GM19324 (cell line): ENCODE measurements around the gene MAGEA6.
"Not testable (repeated sequence)": the region's sequence is repeated elsewhere in the genome, so short reads cannot be mapped to it uniquely, and the experiment has no call there.

Experiments used
- ATAC-seq: cut with Tn5 transposase; IDR thresholded peaks from one replicate; pipeline ENCODE4 v1.9.1; 2021; ENCODE audit warnings: mild to moderate bottlenecking, moderate library complexity; ENCODE audit not compliant: unreplicated experiment, low FRiP score

The MAGEA6 gene

DNA sequence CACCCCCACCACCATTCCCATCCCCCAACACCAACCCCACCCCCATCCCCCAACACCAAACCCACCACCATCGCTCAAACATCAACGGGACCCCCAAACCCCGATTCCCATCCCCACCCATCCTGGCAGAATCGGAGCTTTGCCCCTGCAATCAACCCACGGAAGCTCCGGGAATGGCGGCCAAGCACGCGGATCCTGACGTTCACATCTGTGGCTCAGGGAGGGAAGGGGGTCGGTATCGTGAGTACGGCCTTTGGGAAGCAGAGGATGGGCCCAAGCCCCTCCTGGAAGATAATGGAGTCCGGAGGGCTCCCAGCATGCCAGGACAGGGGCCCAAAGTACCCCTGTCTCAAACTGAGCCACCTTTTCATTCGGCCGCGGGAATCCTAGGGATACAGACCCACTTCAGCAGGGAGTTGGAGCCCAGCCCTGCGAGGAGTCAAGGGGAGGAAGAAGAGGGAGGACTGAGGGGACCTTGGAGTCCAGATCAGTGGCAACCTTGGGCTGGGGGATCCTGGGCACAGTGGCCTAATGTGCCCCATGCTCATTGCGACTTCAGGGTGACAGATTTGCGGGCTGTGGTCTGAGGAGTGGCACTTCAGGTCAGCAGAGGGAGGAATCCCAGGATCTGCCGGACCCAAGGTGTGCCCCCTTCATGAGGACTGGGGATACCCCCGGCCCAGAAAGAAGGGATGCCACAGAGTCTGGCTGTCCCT lies 35.2 kb downstream of the MAGEA6 start:
- ATAC-seq, result not testable (repeated sequence)

DNA sequence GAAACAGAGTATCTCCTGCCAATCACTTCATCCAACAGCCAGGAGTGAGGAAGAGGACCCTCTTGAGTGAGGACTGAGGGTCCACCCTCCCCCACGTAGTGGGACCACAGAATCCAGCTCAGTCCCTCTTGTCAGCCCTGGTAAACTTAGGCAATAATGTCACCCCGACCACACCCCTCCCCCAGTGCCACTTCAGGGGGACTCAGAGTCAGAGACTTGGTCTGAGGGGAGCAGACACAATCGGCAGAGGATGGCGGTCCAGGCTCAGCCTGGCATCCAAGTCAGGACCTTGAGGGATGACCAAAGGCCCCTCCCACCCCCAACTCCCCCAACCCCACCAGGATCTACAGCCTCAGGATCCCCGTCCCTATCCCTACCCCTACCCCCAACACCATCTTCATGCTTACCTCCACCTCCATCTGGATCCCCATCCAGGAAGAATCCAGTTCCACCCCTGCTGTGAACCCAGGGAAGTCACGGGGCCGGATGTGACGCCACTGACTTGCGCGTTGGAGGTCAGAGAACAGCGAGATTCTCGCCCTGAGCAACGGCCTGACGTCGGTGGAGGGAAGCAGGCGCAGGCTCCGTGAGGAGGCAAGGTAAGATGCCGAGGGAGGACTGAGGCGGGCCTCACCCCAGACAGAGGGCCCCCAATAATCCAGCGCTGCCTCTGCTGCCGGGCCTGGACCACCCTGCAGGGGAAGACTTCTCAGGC lies 36.1 kb downstream of the MAGEA6 start, which contains the start of the genes CSAG1 and MAGEA12:
Gene CSAG1 (minus strand): TSS at position 461 of the 715 bp plus-strand sequence. CDS start 1,261 bp downstream, outside the sequence.
Gene MAGEA12 (plus strand): TSS at position 497 of the 715 bp plus-strand sequence. CDS start 2,405 bp downstream, outside the sequence.
- ATAC-seq, result no peak

DNA sequence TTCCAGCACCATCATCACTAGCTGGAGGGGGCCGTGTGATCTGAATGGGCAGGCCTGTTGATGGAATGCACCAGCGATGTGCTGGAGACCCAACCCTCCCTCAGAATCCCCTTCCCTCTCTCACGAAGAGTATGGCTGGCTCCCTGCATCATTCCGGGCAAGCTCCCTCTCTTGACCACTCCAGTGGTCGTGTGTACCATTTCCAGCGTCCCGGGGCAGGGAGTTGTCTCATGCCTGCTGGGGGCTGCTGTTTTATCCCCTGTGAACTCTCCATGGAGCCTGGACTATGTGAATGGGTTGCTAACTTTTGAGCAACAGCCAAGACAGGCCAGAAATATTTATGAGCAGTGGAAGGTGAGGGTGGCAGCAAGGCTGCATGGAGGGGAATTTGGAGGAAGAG lies 44.1 kb downstream of the MAGEA6 start:
- no peak for ATAC-seq
